Effector memory CD4-positive, alpha-beta T cell (primary cell): ENCODE data around the gene RAB4A.

Experiments
- DNase-seq, 3 donors: peaks; one replicate each; pipeline ENCODE4 v3.0.0-alpha.2; 2020
- H3K27ac ChIP-seq: 2 replicates; pipeline ENCODE4 v1.7.0; 2013; ENCODE audit warnings: mild to moderate bottlenecking, low read length, moderate library complexity; ENCODE audit not compliant: insufficient read depth, poor library complexity, severe bottlenecking
- H3K27me3 ChIP-seq: replicated peaks from 2 replicates; pipeline ENCODE4 v1.7.0; 2013; ENCODE audit warnings: mild to moderate bottlenecking, low read length; ENCODE audit not compliant: insufficient read depth, control insufficient read depth, poor library complexity, severe bottlenecking
- H3K36me3 ChIP-seq: 2 replicates; pipeline ENCODE4 v1.7.0; 2013; ENCODE audit warnings: mild to moderate bottlenecking, low read length, moderate library complexity; ENCODE audit not compliant: control insufficient read depth, insufficient read depth
- H3K4me1 ChIP-seq: 2 replicates; pipeline ENCODE4 v1.7.0; 2013; ENCODE audit warnings: low read length, mild to moderate bottlenecking; ENCODE audit not compliant: control insufficient read depth, insufficient read depth, poor library complexity, severe bottlenecking
- H3K4me3 ChIP-seq: 2 replicates; pipeline ENCODE4 v1.7.0; 2013; ENCODE audit warnings: low read length, low read depth, mild to moderate bottlenecking; ENCODE audit not compliant: insufficient read depth, poor library complexity, severe bottlenecking
- H3K9me3 ChIP-seq: 2 replicates; pipeline ENCODE4 v1.7.0; 2013; ENCODE audit warnings: mild to moderate bottlenecking, low read length, moderate library complexity; ENCODE audit not compliant: control insufficient read depth

The RAB4A gene

GRCh38 chr1:229268505-229268904, 2.4 kb upstream of the RAB4A start:
- Histone ChIP-seq H3K4me1 (peaks cover 17% of the 10 kb centered on the region), H3K4me3 (no peak overlapping the region), H3K27me3 (no peaks in the 10 kb centered on the region)

DNA sequence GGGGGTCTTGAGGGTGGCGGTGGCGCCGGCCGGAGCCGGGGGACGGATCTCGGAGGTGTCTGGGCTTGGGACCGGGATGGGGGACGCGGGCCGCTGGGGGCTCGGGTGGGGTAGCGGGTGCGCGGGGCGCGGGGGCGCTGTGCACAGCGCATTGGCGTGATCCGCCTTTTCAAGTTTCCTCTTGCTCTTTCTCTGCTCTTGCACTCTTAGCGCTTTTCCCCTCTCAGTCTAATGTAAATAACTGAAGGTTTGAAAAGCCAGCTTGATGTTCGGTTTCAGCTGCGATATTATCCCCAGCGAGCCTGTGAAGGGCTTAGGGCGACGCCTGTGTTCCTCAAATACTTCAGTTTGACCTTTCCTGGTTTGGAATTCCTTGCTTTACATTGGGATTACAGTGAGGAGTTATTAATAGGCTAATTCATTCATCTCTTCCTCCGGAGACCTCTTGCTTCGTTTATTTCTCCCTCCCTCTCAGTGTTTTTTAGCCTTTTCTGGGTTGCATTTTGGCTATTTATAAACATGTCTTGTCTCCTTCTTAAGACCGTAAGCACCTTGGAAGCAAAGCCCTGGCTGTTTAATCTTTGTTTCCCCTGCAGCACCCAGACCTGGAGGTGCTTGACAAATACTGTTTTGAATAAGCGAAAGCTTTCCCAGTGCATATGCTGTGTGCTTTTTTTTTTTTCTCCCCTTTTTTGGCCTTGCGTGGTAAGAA, 693 bp downstream of the RAB4A start:
- Histone ChIP-seq H3K4me1 (peaks cover 17% of the 10 kb centered on the region), H3K36me3 (no peaks in the 10 kb centered on the region), H3K27ac (peak overlapping the region; percentile 27), H3K4me3 (peak overlapping the region; percentile 69), H3K27me3 (no peaks in the 10 kb centered on the region), H3K9me3 (no peaks in the 10 kb centered on the region)
- DNase-seq, result peak in 1 of 3 donors; percentile 15

More at GRCh38 chr1:229268505-229268904, 2.4 kb upstream of the RAB4A start:
- Histone ChIP-seq H3K36me3 (no peaks in the 10 kb centered on the region), H3K9me3 (no peaks in the 10 kb centered on the region), H3K27ac (no peak overlapping the region)
- no peak for DNase-seq

GRCh38 chr1:229272164-229273158, 1.6 kb downstream of the RAB4A start:
- no peaks in the 10 kb centered on the region for H3K27me3 ChIP-seq
- no peak overlapping the region for H3K27ac ChIP-seq
- no peaks in the 10 kb centered on the region for H3K9me3 ChIP-seq
- peak overlapping the region; percentile 69 for H3K4me3 ChIP-seq
- H3K4me1 ChIP-seq, result peaks cover 17% of the 10 kb centered on the region
- no peaks in the 10 kb centered on the region for H3K36me3 ChIP-seq
- no peak for DNase-seq

DNA sequence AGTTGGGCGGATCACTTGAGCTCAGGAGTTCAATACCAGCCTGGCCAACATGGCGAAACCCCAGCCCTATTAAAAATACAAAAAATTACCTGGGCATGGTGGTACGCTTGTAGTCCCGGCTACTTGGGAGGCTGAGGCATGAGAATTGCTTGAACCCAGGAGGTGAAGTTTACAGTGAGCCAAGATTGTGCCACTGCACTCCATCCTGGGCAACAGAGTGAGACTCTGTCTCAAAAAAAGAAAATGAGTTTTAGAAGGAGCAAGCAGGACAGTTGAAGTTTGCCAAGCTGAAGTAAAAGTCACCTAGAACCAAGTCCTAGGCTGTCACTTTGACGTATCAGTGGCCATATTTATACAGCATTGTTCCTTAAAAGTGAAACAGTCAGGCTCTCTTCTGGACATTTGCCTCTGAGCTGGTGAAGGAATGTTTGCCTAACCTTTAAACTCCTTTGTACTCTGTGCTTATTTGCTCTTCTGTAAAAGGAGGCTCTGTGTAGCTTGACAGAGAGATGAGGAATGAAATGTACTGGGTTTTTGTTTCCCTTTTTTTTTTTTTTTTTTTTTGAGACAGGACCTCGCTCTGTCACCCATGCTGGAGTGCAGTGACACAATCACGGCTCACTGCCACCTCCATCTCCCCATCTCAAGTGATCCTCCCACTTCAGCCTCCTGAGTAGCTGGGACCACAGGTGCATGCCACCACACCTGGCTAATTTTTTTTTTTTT, 2.8 kb downstream of the RAB4A start:
- H3K27ac ChIP-seq, result no peak overlapping the region
- H3K27me3 ChIP-seq, result no peaks in the 10 kb centered on the region
- H3K36me3 ChIP-seq, result no peaks in the 10 kb centered on the region
- no peaks in the 10 kb centered on the region for H3K9me3 ChIP-seq
- H3K4me1 ChIP-seq, result peaks cover 17% of the 10 kb centered on the region
- H3K4me3 ChIP-seq, result no peak overlapping the region
- no peak for DNase-seq

DNA sequence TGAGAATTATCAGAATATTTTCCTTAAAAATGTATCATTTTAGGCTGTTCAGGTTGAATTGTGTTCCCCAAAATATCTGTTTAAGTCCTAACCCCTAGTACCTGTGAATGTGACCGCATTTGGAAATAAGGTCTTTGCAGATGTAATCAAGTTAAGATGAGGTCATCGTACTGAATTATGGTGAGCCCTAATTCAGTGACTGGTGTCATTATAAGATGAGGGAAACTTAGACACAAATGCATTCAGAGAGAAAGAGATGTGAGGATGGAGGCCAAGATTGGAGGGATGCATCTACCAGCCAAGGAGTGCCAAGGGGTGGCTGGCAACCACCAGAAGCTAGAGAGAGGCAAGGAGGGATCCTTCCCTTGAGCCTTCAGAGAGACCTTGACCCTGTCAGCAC, 4.1 kb downstream of the RAB4A start:
- Histone ChIP-seq H3K27ac (no peak overlapping the region), H3K36me3 (no peaks in the 10 kb centered on the region), H3K4me3 (no peak overlapping the region), H3K4me1 (peaks cover 17% of the 10 kb centered on the region), H3K27me3 (no peaks in the 10 kb centered on the region), H3K9me3 (no peaks in the 10 kb centered on the region)
- no peak for DNase-seq

GRCh38 chr1:229278120-229278741, 7.3 kb downstream of the RAB4A start:
- no peaks in the 10 kb centered on the region for H3K36me3 ChIP-seq
- DNase-seq, result no peak
- peaks cover 1% of the 10 kb centered on the region for H3K4me1 ChIP-seq
- H3K27me3 ChIP-seq, result no peaks in the 10 kb centered on the region
- H3K9me3 ChIP-seq, result no peaks in the 10 kb centered on the region
- H3K27ac ChIP-seq, result no peak overlapping the region
- no peak overlapping the region for H3K4me3 ChIP-seq

GRCh38 chr1:229279242-229279641, 8.3 kb downstream of the RAB4A start:
- Histone ChIP-seq H3K4me1 (no peaks in the 10 kb centered on the region), H3K27ac (no peak overlapping the region), H3K4me3 (no peak overlapping the region), H3K27me3 (no peaks in the 10 kb centered on the region), H3K36me3 (no peaks in the 10 kb centered on the region), H3K9me3 (no peaks in the 10 kb centered on the region)
- DNase-seq, result no peak

DNA sequence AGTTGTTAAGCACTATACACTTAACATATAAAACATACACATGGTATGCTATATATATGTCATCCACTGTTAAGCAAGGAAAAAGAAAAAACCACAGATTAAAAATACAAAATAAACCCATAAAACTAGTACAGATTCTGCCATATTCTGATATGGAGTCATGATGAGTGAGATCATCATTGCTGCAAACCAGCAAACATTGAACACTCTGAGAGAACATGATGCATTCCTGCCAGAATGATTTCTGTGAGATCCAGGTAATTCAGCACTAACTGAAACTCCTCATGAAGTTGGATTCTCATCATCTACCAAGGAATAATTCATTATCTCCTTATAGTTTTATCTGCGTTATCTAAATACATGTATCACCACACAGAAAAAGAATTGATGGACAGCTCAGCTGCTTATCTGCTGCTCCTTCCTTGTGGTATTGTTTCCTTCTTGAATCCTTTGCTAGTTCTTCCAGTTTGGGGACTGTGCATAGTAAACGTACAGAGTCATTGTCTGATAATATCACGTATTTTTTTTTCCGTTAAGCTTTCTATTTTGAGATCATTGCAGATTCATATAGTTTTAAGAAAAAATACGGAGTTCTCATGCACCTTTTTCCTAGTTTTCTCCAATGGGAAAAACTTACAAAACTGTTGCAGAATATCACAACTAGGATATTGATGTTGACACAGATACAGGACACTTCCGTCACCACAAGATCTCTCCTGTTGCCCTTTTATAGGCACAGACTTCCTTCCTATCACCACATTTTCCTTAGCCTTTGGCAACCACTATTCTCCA, 9.3 kb downstream of the RAB4A start:
- Histone ChIP-seq H3K4me3 (no peak overlapping the region), H3K9me3 (no peaks in the 10 kb centered on the region), H3K4me1 (no peaks in the 10 kb centered on the region), H3K36me3 (no peaks in the 10 kb centered on the region), H3K27ac (no peak overlapping the region), H3K27me3 (no peaks in the 10 kb centered on the region)
- no peak for DNase-seq

DNA sequence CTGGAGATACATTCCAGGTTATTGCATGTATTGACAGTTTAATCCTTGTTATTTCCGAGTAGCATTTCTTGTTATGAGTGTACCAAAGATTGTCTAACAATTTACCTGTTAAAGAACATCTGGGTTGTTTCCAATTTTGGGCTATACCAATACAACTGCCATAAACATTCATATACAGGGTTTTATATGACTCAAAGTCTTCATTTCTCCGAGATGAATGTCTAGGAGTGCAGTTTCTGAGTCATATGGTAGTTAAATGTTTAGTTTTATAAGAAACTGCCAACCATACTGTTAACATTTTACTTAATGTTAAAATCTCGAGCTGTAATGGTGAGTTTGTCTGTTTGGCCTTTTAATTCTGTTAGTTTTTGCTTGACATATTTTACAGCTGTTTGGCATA, 10.0 kb downstream of the RAB4A start:
- Histone ChIP-seq H3K27me3 (no peaks in the 10 kb centered on the region), H3K4me3 (no peak overlapping the region), H3K4me1 (no peaks in the 10 kb centered on the region), H3K27ac (no peak overlapping the region), H3K36me3 (no peaks in the 10 kb centered on the region), H3K9me3 (no peaks in the 10 kb centered on the region)
- no peak for DNase-seq
